Measurements from ENCODE around the gene ANKRD11.
"Not testable (repeated sequence)": the region's sequence is repeated elsewhere in the genome, so short reads cannot be mapped to it uniquely, and the experiment has no call there.

The ANKRD11 gene

GRCh38 chr16:89460556-89460955 is 29.8 kb downstream of the ANKRD11 start:
- no peak overlapping the region for H3K4me3 ChIP-seq (replicated peaks; ENCODE audit: low read depth, low read length)
- no peak for TF ChIP-seq CTCF (IDR thresholded peaks at IDR 0.05; ENCODE audit: low read length, missing control alignments)
- no peak for DNase-seq (ENCODE audit: low read depth)

GRCh38 chr16:89458967-89459366 is 31.4 kb downstream of the ANKRD11 start:
- DNase-seq (ENCODE audit: low read depth), result no peak
- H3K4me3 ChIP-seq (replicated peaks; ENCODE audit: low read depth, low read length), result no peak overlapping the region
- no peak for TF ChIP-seq CTCF (IDR thresholded peaks at IDR 0.05; ENCODE audit: low read length, missing control alignments)

- H3K4me3 ChIP-seq (replicated peaks; ENCODE audit: low read depth, low read length), result no peak overlapping the region
- DNase-seq (ENCODE audit: low read depth), result no peak
- TF ChIP-seq CTCF (IDR thresholded peaks at IDR 0.05; ENCODE audit: low read length, missing control alignments), result no peak
Measured at GRCh38 chr16:89458551-89458950, 31.8 kb downstream of the ANKRD11 start.

- no peak overlapping the region for H3K4me3 ChIP-seq (replicated peaks; ENCODE audit: low read depth, low read length)
- DNase-seq (ENCODE audit: low read depth), result no peak
- TF ChIP-seq CTCF (IDR thresholded peaks at IDR 0.05; ENCODE audit: low read length, missing control alignments), result no peak
Measured at GRCh38 chr16:89456419-89456959, 33.9 kb downstream of the ANKRD11 start.

GRCh38 chr16:89455692-89456091 is 34.7 kb downstream of the ANKRD11 start:
- no peak for TF ChIP-seq CTCF (IDR thresholded peaks at IDR 0.05; ENCODE audit: low read length, missing control alignments)
- no peak for DNase-seq (ENCODE audit: low read depth)
- no peak overlapping the region for H3K4me3 ChIP-seq (replicated peaks; ENCODE audit: low read depth, low read length)

GRCh38 chr16:89455178-89455577 is 35.2 kb downstream of the ANKRD11 start:
- no peak for DNase-seq (ENCODE audit: low read depth)
- no peak for TF ChIP-seq CTCF (IDR thresholded peaks at IDR 0.05; ENCODE audit: low read length, missing control alignments)
- H3K4me3 ChIP-seq (replicated peaks; ENCODE audit: low read depth, low read length), result no peak overlapping the region

- DNase-seq (ENCODE audit: low read depth), result not testable (repeated sequence)
Measured at GRCh38 chr16:89454378-89455125, 35.8 kb downstream of the ANKRD11 start.

More at GRCh38 chr16:89454378-89455125, 35.8 kb downstream of the ANKRD11 start:
- H3K4me3 ChIP-seq (replicated peaks; ENCODE audit: low read depth, low read length), result not testable (repeated sequence)

Measured in fibroblast of pulmonary artery (primary cell).